CD4-positive, alpha-beta T cell (primary cell): ENCODE measurements around the gene BCKDHB. TPM values are rescaled to one million over a fixed set of nuclear protein-coding genes. Genes with fewer than 3 reads are reported as not detected.

Source experiments
- ATAC-seq: fragments of 200-7000 bp; cut with Tn5 transposase; one replicate; pipeline ENCODE4 v1.10.0; 2022; ENCODE audit warnings: mild to moderate bottlenecking; ENCODE audit not compliant: poor library complexity
- CTCF ChIA-PET: fragments of 350-600 bp; sonication (Branson Sonifier 250); formaldehyde crosslinking; loops from one replicate; lab custom pipeline; 2021; ENCODE audit warnings: antibody characterized with exemption, inconsistent platforms; lab: Charles Lee
- POLR2A ChIA-PET: fragments of 350-600 bp; sonication (Branson Sonifier 250); formaldehyde crosslinking; loops from one replicate; lab custom pipeline; 2021; ENCODE audit warnings: antibody characterized with exemption, inconsistent platforms; lab: Charles Lee
- DNase-seq, 14 experiments: peaks; one replicate each; pipeline ENCODE4 v3.0.0-alpha.2; 2013 to 2020; ENCODE audit warnings: mixed read lengths in 2 of 14
- H3K27ac ChIP-seq, 2 donors: one replicate each; pipeline versions ENCODE4 v1.5.1 to v1.7.0; 2013; ENCODE audit warnings: low read length in 2 of 2, low read depth in 1 of 2, mild to moderate bottlenecking in 1 of 2
- H3K27me3 ChIP-seq, 2 experiments: 1 replicate in 1 of 2; 2 replicates in 1 of 2; pipeline versions ENCODE4 v1.6.1 to v1.7.0; 2013; ENCODE audit warnings: low read length in 2 of 2, control low read depth in 1 of 2, mild to moderate bottlenecking in 1 of 2, moderate library complexity in 1 of 2; ENCODE audit not compliant: insufficient read depth in 2 of 2, control insufficient read depth in 1 of 2
- H3K36me3 ChIP-seq: one replicate; pipeline ENCODE4 v1.6.1; 2013; ENCODE audit warnings: low read length, control low read depth; ENCODE audit not compliant: insufficient read depth
- H3K4me1 ChIP-seq: one replicate; pipeline ENCODE4 v1.6.1; 2013; ENCODE audit warnings: low read length, control low read depth; ENCODE audit not compliant: insufficient read depth
- H3K4me3 ChIP-seq: one replicate; pipeline ENCODE4 v1.5.1; 2013; ENCODE audit warnings: mild to moderate bottlenecking, low read length, moderate library complexity
- H3K9me3 ChIP-seq, 2 experiments: 1 replicate in 1 of 2; 2 replicates in 1 of 2; pipeline versions ENCODE4 v1.6.1 to v1.7.0; 2013; ENCODE audit warnings: low read length in 2 of 2, mild to moderate bottlenecking in 2 of 2, control low read depth in 1 of 2, moderate library complexity in 1 of 2; ENCODE audit not compliant: control insufficient read depth in 1 of 2, insufficient read depth in 1 of 2
- H3K27ac Mint-ChIP-seq: one replicate; pipeline ENCODE4 v1.8.0; 2020; ENCODE audit warnings: mixed read lengths
- H3K27me3 Mint-ChIP-seq: one replicate; pipeline ENCODE4 v1.8.0; 2021; ENCODE audit warnings: mixed read lengths
- H3K36me3 Mint-ChIP-seq: one replicate; pipeline ENCODE4 v1.8.0; 2021; ENCODE audit warnings: low read depth, mixed read lengths
- H3K4me1 Mint-ChIP-seq: one replicate; pipeline ENCODE4 v1.8.0; 2021; ENCODE audit warnings: low read depth, mixed read lengths
- H3K4me3 Mint-ChIP-seq: one replicate; pipeline ENCODE4 v1.8.0; 2020; ENCODE audit warnings: mild to moderate bottlenecking, mixed read lengths
- H3K9me3 Mint-ChIP-seq: one replicate; pipeline ENCODE4 v1.8.0; 2020; ENCODE audit warnings: mixed read lengths
- intact Hi-C, 2 experiments: fragments of 100-400 bp; cut with DNase I in 1 of 2; cut with micrococcal nuclease in 1 of 2; formaldehyde crosslinking; loops; one replicate each; pipeline versions ENCODE4 v1.15.1 to v1.9.0; 2023 to 2025; cut with DNase I, micrococcal nuclease
- total RNA-seq, 174 experiments: library from RNA in 2 of 174; stranded (reverse) in 2 of 174; gene quantifications; one replicate each; pipeline ENCODE4 v1.2.3 and lab custom pipeline; 2021 to 2026
- TF ChIP-seq, protein P1 (sequence below): fragments of 200-600 bp; IDR thresholded peaks from one replicate; pipeline ENCODE4 v1.8.0; 2022; ENCODE audit warnings: antibody characterized with exemption, mild to moderate bottlenecking

BCKDHB gene
- total RNA-seq, 2 experiments from 2014 or later, result 7.8 to 8.1 TPM

DNA sequence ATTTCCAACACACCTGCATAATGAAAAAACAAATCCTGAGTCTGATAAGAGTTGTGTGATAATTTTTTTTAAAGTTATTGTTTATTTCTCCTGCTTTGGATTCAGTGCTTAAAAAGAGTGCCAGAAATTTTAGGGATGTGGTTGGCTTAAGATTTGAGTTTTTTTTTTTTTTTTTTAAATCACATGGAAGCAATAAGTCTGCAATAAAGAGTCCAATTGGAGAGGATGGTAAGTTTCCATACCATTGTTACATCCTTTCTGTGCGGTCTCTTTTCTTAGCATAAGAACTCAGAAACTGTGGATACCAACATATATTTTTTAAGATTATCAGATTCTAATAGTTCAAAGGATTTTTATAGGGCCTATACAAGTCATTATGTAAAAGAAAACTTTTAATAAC is 171.0 kb downstream of the BCKDHB start:
- Histone ChIP-seq H3K4me1 (no peaks in the 10 kb centered on the region), H3K27ac (no peak overlapping the region), H3K4me3 (no peak overlapping the region), H3K9me3 (no peaks in the 10 kb centered on the region), H3K27me3 (no peaks in the 10 kb centered on the region), H3K36me3 (no peaks in the 10 kb centered on the region)
- TF ChIP-seq, protein P1, sequence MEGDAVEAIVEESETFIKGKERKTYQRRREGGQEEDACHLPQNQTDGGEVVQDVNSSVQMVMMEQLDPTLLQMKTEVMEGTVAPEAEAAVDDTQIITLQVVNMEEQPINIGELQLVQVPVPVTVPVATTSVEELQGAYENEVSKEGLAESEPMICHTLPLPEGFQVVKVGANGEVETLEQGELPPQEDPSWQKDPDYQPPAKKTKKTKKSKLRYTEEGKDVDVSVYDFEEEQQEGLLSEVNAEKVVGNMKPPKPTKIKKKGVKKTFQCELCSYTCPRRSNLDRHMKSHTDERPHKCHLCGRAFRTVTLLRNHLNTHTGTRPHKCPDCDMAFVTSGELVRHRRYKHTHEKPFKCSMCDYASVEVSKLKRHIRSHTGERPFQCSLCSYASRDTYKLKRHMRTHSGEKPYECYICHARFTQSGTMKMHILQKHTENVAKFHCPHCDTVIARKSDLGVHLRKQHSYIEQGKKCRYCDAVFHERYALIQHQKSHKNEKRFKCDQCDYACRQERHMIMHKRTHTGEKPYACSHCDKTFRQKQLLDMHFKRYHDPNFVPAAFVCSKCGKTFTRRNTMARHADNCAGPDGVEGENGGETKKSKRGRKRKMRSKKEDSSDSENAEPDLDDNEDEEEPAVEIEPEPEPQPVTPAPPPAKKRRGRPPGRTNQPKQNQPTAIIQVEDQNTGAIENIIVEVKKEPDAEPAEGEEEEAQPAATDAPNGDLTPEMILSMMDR, result no peak
- Mint-ChIP-seq H3K27me3 (no peaks in the 10 kb centered on the region), H3K9me3 (no peaks in the 10 kb centered on the region), H3K36me3 (peaks cover 6% of the 10 kb centered on the region), H3K4me3 (no peak overlapping the region), H3K27ac (no peak overlapping the region), H3K4me1 (no peaks in the 10 kb centered on the region)
- intact Hi-C loops, result no loop called here
- ChIA-PET CTCF (no interaction called here), POLR2A (no interaction called here)
- DNase-seq, result no peak
- ATAC-seq, result no peak

DNA sequence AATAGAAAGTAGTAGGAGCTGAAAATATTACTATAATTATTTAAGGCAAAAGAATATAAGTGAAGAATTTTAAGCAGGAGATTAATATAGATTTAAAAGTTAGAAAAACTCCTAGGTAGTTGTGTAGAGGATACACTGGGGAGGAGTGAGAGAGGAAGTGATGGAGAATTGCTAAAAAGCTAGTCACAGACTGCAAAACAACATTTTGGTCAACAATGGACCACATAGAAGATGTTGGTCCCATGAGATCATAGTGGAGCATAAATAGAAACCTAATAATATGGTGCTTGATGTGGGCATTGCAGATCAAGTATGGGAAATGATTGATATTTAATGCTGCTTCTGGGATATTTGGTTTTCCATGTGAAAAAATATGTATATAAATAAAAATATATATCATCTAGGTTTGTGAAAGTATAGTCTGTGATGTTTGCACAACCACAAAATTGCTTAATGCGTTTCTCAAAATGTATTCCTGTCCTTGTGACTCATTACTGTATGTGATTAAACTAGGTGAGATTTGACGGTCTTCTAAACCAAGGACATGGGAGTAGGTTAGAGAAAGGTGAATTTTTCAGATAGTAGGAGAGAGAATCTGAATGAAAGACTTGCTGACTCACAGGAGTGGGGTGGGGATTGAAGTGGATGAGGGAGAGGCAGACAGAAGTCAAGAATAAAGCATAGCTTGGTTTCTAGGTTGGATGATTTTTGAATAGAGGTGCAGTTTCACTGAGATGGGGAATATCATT is 174.0 kb downstream of the BCKDHB start:
- H3K4me3 ChIP-seq, result no peak overlapping the region
- no peaks in the 10 kb centered on the region for H3K36me3 ChIP-seq
- H3K9me3 ChIP-seq, result no peaks in the 10 kb centered on the region
- Mint-ChIP-seq H3K4me3 (no peak overlapping the region), H3K36me3 (peaks cover 6% of the 10 kb centered on the region), H3K27me3 (no peaks in the 10 kb centered on the region), H3K4me1 (no peaks in the 10 kb centered on the region), H3K27ac (no peak overlapping the region), H3K9me3 (no peaks in the 10 kb centered on the region)
- TF ChIP-seq, protein P1, result no peak
- no peaks in the 10 kb centered on the region for H3K4me1 ChIP-seq
- no peak overlapping the region for H3K27ac ChIP-seq
- H3K27me3 ChIP-seq, result no peaks in the 10 kb centered on the region
- intact Hi-C loops, result no loop called here
- POLR2A ChIA-PET, result no interaction called here
- CTCF ChIA-PET, result no interaction called here
- ATAC-seq (no peak), DNase-seq (no peak)

DNA sequence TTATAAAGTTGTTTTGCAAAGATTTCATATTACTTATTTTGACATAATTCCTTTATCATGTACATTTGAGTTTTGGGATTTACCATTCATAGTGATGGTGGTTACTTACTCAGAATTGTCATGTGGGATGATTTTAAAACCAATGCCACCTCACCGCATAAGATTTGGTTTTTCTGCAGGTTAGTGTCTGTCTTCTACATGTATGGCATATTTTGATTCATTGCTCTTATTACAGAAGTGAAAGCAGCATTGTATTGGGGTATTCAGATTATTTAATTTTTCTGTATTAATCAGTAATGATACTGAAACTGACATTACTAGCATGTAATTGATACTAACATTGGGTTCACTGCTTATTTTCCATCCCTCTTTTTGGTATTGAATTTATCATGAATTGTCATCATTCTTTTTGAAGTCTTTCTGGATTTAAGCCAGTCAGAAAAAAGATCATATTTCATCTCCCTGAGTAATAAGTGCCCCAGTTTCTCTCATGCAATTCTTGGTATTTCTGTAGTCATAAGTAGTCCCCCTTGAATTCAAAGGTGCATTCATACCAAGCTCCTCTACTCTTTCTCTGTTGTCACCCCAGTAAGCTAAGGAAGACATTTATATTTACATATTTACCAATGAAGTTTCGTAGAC is 176.6 kb downstream of the BCKDHB start:
- ChIA-PET CTCF (no interaction called here), POLR2A (no interaction called here)
- peaks cover 6% of the 10 kb centered on the region for H3K36me3 Mint-ChIP-seq
- no peak overlapping the region for H3K4me3 Mint-ChIP-seq
- H3K27ac Mint-ChIP-seq, result no peak overlapping the region
- ATAC-seq (no peak), DNase-seq (no peak)
- H3K4me1 ChIP-seq, result no peaks in the 10 kb centered on the region
- H3K4me3 ChIP-seq, result no peak overlapping the region
- no peaks in the 10 kb centered on the region for H3K36me3 ChIP-seq
- H3K27me3 ChIP-seq, result no peaks in the 10 kb centered on the region
- TF ChIP-seq, protein P1, result no peak
- H3K27ac ChIP-seq, result no peak overlapping the region
- intact Hi-C loops, result no loop called here
- H3K4me1 Mint-ChIP-seq, result no peaks in the 10 kb centered on the region
- H3K27me3 Mint-ChIP-seq, result no peaks in the 10 kb centered on the region
- no peaks in the 10 kb centered on the region for H3K9me3 Mint-ChIP-seq
- H3K9me3 ChIP-seq, result no peaks in the 10 kb centered on the region
